ENCODE measurements around the gene HBM.
"Not testable (repeated sequence)": the region's sequence is repeated elsewhere in the genome, so short reads cannot be mapped to it uniquely, and the experiment has no call there.

GRCh38 chr16:163139-163538 lies 2.6 kb upstream of the HBM start:
- not testable (repeated sequence) for TF ChIP-seq CTCF, EP300 (IDR thresholded peaks at IDR 0.05)
